Measurements from ENCODE around the gene TANK. TPM values are rescaled to one million over a fixed set of nuclear protein-coding genes. Genes with fewer than 3 reads are reported as not detected.

The TANK gene
- total and polyA plus RNA-seq, 2 of the 8 experiments (the other 6 are each of a cell fraction or from before 2014, with no cell fraction given): 7.0 to 26.1 TPM

Other genes starting within 250 kb of the TANK start
- 84.1 and 88.7 TPM in 2 replicates for gene PSMD14, start 148.0 kb downstream of the TANK start, total RNA-seq (2021; fragmentation: NEBNext Ultra II Directional; extraction: Animal tissue kit (Norgen Biotek cat#: 25700))
- 25.4 and 53.9 TPM in 2 replicates for gene PSMD14, start 148.0 kb downstream of the TANK start, polyA plus RNA-seq (2011; rRNA removed)

Data from H1 (cell line).